RWPE1 (cell line): ENCODE measurements around the gene RNF40.
A peak's percentile ranks its signal among the peaks of the same experiment; 100 is the strongest.

Experiments
- CTCF ChIA-PET: fragments of 350-600 bp; sonication (Branson Sonifier 250); formaldehyde crosslinking; extraction: SDS; loops from one replicate; lab custom pipeline; 2021; lab: Yijun Ruan, JAX
- POLR2A ChIA-PET: fragments of 400-600 bp; formaldehyde crosslinking; extraction: SDS; loops from one replicate; lab custom pipeline; 2020; ENCODE audit warnings: antibody characterized with exemption; ENCODE audit not compliant: low non-redundant PET; lab: Yijun Ruan, JAX
- DNase-seq: peaks from one replicate; pipeline ENCODE4 v3.0.0; 2012; ENCODE audit warnings: low spot score
- H3K27ac ChIP-seq: fragments of 450-650 bp; 2 replicates; pipeline ENCODE4 v1.5.1; 2017
- CTCF ChIP-seq: fragments of 450-650 bp; conservative IDR thresholded peaks from 2 replicates; pipeline ENCODE4 v1.5.1; 2017; ENCODE audit warnings: low read depth, mild to moderate bottlenecking

Gene RNF40

GRCh38 chr16:30755955-30756780, 6.0 kb upstream of the RNF40 start:
- H3K27ac ChIP-seq: peak overlapping the region; percentile 41
- DNase-seq: no peak
- ChIA-PET CTCF (interaction anchor here (1.0 kb wide), 1 partner anchor 34 kb away, joined by 9 read pairs; no protein-coding TSS in a partner anchor), POLR2A (no interaction called here)
- TF ChIP-seq CTCF: no peak

GRCh38 chr16:30756781-30757100, 5.4 kb upstream of the RNF40 start:
- POLR2A ChIA-PET: no interaction called here
- CTCF ChIA-PET: interaction anchor here (1.0 kb wide), 1 partner anchor 34 kb away, joined by 9 read pairs; no protein-coding TSS in a partner anchor
- peak overlapping the region; percentile 41 for H3K27ac ChIP-seq
- DNase-seq: no peak
- TF ChIP-seq CTCF: no peak

DNA sequence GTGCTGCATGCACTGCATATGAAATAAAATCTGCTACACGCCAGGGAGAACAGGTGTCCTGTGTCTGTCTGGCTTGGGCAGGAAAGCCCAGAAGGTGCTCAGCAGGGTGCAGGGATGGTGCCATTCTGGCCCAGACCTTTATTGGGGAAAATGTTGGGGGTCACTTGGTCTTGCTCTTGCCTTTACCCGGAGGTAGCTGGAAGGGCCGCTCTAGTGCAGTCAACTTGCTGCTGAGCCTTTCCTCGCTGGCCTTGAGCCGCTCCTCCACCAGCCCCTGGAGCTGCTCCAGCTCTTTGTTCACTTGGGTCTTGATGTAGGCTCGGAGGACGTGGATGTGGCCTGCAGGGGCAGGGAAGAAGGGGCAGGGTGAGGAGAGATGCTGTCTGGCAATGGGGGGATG, 4.8 kb upstream of the RNF40 start:
- TF ChIP-seq CTCF: no peak
- ChIA-PET POLR2A (no interaction called here), CTCF (interaction anchor here (0.5 to 0.6 kb wide), 2 partner anchors 55 to 101 kb away, joined by 3 read pairs; no protein-coding TSS in a partner anchor)
- DNase-seq: no peak
- H3K27ac ChIP-seq: peak overlapping the region; percentile 41

- CTCF ChIA-PET: no interaction called here
- peak overlapping the region; percentile 43 for H3K27ac ChIP-seq
- POLR2A ChIA-PET: no interaction called here
- DNase-seq: no peak
- TF ChIP-seq CTCF: no peak
Measured at GRCh38 chr16:30758988-30759491, 3.1 kb upstream of the RNF40 start.

- TF ChIP-seq CTCF: no peak
- ChIA-PET POLR2A (interaction anchor here (0.6 kb wide), 1 partner anchor 48 kb away, joined by 4 read pairs; no protein-coding TSS in a partner anchor), CTCF (no interaction called here)
- no peak for DNase-seq
- H3K27ac ChIP-seq: peak overlapping the region; percentile 83
Measured at GRCh38 chr16:30760001-30760559, 2.0 kb upstream of the RNF40 start.

DNA sequence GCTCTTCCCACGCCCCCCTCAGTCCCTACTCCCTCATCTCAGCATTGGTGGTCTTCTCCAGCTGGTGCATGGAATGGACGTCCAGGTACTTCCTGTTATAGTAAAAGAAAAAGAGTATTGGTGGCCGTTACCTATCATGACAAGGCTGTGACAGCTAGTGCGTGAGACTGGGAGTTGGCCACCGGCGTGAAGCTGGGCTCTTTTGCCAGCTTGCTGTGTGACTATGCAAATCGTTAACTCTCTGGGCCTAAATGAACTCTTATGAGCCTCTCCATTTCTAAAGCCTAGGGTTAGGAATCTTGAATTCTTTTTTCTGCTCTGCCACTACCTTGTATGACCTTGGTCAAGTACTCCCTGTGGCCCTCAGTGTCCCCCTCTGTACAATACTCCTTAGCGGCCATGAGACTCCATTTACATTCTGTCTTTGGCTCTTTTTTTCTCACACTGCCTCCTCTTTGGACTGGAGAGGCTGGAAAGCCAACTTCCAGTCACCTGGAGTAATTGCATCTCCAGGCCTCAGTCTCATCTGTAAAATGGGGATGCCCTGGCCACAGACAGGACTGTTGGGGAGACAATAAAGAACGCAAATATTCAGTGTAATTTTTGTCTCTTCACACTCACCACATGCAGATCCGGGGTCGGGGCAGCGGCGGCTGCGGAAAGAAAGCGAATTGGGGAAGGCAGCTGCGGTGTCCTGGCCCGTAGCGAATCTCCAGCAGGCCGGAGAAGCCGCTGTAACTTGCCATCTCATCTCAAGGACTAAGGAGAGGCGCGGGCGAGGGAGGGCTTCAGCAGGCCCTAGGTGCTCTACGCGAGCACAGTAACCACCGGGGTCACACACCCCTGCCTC, 1.3 kb upstream of the RNF40 start:
- TF ChIP-seq CTCF: no peak
- DNase-seq: no peak
- peak overlapping the region; percentile 83 for H3K27ac ChIP-seq
- POLR2A ChIA-PET: interaction anchor here (0.8 kb wide), 1 partner anchor 13 kb away, joined by 3 read pairs; the partner anchor contains the start of gene PHKG2
- CTCF ChIA-PET: no interaction called here
